Measurements from ENCODE around the gene ZNF18. TPM values are rescaled to one million over a fixed set of nuclear protein-coding genes. Genes with fewer than 3 reads are reported as not detected.
"Not testable (repeated sequence)": the region's sequence is repeated elsewhere in the genome, so short reads cannot be mapped to it uniquely, and the experiment has no call there.

The ZNF18 gene
- total RNA-seq, 3 donors from 2014 or later (not counting 1 experiment from before 2014, with no cell fraction given), result 16.8 to 20.8 (median 17.5) TPM

DNA sequence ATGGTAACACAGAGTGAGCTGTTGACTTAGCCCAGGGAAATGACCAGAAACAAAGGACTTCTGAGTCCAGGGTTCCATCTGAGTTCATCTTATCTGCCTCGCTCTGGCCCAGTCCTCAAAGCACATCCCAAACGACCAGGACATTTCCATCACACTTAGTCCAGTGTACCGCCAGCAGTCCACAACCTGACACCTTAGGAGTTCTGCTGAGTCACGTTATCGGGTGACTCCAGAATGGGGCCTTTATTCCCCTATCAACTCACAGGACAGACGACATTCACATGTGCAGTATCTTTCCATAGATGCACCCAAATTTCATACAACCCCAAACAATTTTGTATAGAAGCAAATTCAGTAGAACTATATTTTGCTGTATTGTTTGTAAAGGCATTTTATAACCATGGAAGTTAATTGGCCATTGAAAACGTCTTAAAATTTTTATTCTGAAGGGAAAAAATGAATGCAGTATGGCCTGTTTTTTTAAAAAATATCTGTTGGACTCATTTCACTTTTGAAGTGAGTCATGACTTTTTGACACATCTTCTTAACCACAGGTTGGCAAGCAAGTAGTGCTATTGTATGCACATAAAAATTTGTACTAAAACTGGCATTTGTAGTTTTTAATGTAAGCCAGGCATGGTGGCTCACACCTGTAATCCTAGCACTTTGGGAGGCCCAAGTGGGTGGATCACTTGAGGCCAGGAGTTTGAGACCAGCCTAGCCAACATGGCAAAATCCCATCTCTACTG, 46.3 kb downstream of the ZNF18 start:
- ATAC-seq, result no peak
- Mint-ChIP-seq H3K4me3 (no peak overlapping the region), H3K4me1 (no peaks in the 10 kb centered on the region), H3K27me3 (ENCODE audit: low read depth in 2 of 2) (no peaks in the 10 kb centered on the region), H3K9me3 (peaks cover 0 to 9% of the 10 kb centered on the region in 2 donors), H3K27ac (no peak overlapping the region), H3K36me3 (peaks cover 13% of the 10 kb centered on the region)
- no peaks in the 10 kb centered on the region for H3K4me1 ChIP-seq (ENCODE audit: control insufficient read depth, insufficient read depth, low read length)
- TF ChIP-seq, protein P1, sequence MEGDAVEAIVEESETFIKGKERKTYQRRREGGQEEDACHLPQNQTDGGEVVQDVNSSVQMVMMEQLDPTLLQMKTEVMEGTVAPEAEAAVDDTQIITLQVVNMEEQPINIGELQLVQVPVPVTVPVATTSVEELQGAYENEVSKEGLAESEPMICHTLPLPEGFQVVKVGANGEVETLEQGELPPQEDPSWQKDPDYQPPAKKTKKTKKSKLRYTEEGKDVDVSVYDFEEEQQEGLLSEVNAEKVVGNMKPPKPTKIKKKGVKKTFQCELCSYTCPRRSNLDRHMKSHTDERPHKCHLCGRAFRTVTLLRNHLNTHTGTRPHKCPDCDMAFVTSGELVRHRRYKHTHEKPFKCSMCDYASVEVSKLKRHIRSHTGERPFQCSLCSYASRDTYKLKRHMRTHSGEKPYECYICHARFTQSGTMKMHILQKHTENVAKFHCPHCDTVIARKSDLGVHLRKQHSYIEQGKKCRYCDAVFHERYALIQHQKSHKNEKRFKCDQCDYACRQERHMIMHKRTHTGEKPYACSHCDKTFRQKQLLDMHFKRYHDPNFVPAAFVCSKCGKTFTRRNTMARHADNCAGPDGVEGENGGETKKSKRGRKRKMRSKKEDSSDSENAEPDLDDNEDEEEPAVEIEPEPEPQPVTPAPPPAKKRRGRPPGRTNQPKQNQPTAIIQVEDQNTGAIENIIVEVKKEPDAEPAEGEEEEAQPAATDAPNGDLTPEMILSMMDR (IDR thresholded peaks at IDR 0.05), result no peak
- H3K9me3 ChIP-seq (ENCODE audit: control insufficient read depth, insufficient read depth, low read length), result peaks cover 8% of the 10 kb centered on the region
- intact Hi-C loops (cut with micrococcal nuclease), result no loop called here
- no peak overlapping the region for H3K4me3 ChIP-seq (ENCODE audit: low read length)
- WGBS (ENCODE audit: insufficient coverage), result 81% methylated on average over 6 of the region's 7 CpGs
- H3K27ac ChIP-seq (ENCODE audit: low read length), result no peak overlapping the region
- no peaks in the 10 kb centered on the region for H3K36me3 ChIP-seq (ENCODE audit: control insufficient read depth, insufficient read depth, low read length)
- DNase-seq, result no peak
- no peaks in the 10 kb centered on the region for H3K27me3 ChIP-seq (ENCODE audit: control insufficient read depth, insufficient read depth, low read length)

DNA sequence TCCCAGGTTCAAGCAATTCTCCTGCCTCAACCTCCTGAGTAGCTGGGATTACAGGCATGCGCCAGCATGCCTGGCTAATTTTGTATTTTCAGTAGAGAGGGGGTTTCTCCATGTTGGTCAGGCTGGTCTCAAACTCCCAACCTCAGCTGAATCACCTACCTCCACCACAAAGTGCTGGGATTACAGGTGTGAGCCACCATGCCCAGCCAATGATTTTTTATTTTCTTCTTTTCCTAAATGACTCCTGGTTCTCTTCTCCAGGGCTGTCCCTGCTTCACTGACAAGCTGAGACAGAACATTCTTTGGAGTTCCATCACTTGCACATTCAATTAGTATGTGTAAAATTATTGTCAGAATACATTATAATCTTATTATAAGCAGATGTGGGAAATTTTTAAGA, 47.7 kb downstream of the ZNF18 start:
- H3K4me3 ChIP-seq (ENCODE audit: low read length); H3K4me1 ChIP-seq (ENCODE audit: control insufficient read depth, insufficient read depth, low read length); H3K9me3 ChIP-seq (ENCODE audit: control insufficient read depth, insufficient read depth, low read length); ATAC-seq; H3K27me3 Mint-ChIP-seq (ENCODE audit: low read depth in 2 of 2); H3K36me3 ChIP-seq (ENCODE audit: control insufficient read depth, insufficient read depth, low read length); H3K27ac Mint-ChIP-seq; intact Hi-C loops (cut with micrococcal nuclease); H3K4me1 Mint-ChIP-seq; H3K9me3 Mint-ChIP-seq; H3K27ac ChIP-seq (ENCODE audit: low read length); H3K27me3 ChIP-seq (ENCODE audit: control insufficient read depth, insufficient read depth, low read length); DNase-seq; H3K4me3 Mint-ChIP-seq: not testable (repeated sequence)
- peaks cover 13% of the 10 kb centered on the region for H3K36me3 Mint-ChIP-seq
- no CpG with 5 or more reads among the region's 1 CpG for WGBS (ENCODE audit: insufficient coverage)

DNA sequence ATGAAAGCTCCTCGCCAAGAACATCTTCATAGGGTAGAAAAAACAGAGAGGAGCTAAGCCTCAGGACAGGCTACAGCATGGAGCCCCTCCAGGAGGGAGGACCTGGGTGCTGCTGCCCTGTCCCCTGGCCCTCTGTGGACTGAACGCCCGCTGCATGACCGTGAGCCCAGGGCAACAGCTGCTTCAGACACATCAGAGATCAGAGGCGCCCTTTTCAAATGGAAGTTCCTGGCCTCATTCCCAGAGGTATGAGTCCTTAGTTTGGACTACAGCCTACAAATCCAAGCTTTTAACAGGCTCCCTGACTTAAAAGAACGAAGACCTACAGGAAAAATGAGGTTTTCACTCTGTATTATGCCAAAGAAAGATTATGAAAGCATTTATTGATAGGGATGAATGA, 48.5 kb downstream of the ZNF18 start:
- no peak for DNase-seq
- no peak for ATAC-seq
- peaks cover 8% of the 10 kb centered on the region for H3K9me3 ChIP-seq (ENCODE audit: control insufficient read depth, insufficient read depth, low read length)
- H3K4me3 Mint-ChIP-seq, result no peak overlapping the region
- H3K27ac Mint-ChIP-seq, result no peak overlapping the region
- H3K4me3 ChIP-seq (ENCODE audit: low read length), result no peak overlapping the region
- H3K4me1 Mint-ChIP-seq, result no peaks in the 10 kb centered on the region
- H3K36me3 Mint-ChIP-seq, result peaks cover 6% of the 10 kb centered on the region
- H3K4me1 ChIP-seq (ENCODE audit: control insufficient read depth, insufficient read depth, low read length), result no peaks in the 10 kb centered on the region
- no peaks in the 10 kb centered on the region for H3K36me3 ChIP-seq (ENCODE audit: control insufficient read depth, insufficient read depth, low read length)
- H3K27me3 Mint-ChIP-seq (ENCODE audit: low read depth in 2 of 2), result no peaks in the 10 kb centered on the region
- TF ChIP-seq, protein P1 (IDR thresholded peaks at IDR 0.05), result no peak
- H3K9me3 Mint-ChIP-seq, result peaks cover 0 to 4% of the 10 kb centered on the region in 2 donors
- 86% methylated on average over 6 of the region's 6 CpGs for WGBS (ENCODE audit: insufficient coverage)
- intact Hi-C loops (cut with micrococcal nuclease), result no loop called here
- H3K27ac ChIP-seq (ENCODE audit: low read length), result no peak overlapping the region
- no peaks in the 10 kb centered on the region for H3K27me3 ChIP-seq (ENCODE audit: control insufficient read depth, insufficient read depth, low read length)

DNA sequence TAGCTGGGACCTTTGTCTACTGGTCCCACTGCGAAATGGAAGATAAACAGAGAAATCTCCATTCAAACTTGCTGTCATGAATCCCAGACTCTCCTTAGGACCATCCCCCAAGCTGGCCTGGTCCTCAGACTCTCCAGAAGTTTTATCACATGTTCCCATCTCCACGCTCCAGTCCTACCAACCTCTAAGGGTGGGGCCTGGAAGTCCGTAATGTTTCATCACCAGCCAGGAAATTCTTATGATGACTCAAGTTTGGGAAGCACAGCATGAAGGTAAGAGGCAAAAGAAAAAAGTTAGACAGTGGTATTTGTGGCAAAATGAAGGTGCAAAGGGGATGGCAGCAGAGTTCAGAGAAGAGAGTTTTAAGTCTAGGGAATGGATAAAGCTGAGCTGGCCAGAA, 52.7 kb downstream of the ZNF18 start:
- H3K27ac ChIP-seq (ENCODE audit: low read length), result no peak overlapping the region
- Mint-ChIP-seq H3K4me1 (no peaks in the 10 kb centered on the region), H3K27ac (no peak overlapping the region), H3K4me3 (no peak overlapping the region), H3K9me3 (no peaks in the 10 kb centered on the region), H3K36me3 (no peaks in the 10 kb centered on the region), H3K27me3 (ENCODE audit: low read depth in 2 of 2) (peaks cover 0 to 1% of the 10 kb centered on the region in 2 donors)
- 72% methylated on average over 3 of the region's 3 CpGs for WGBS (ENCODE audit: insufficient coverage)
- no peak overlapping the region for H3K4me3 ChIP-seq (ENCODE audit: low read length)
- ATAC-seq (no peak), DNase-seq (no peak)
- H3K4me1 ChIP-seq (ENCODE audit: control insufficient read depth, insufficient read depth, low read length), result no peaks in the 10 kb centered on the region
- H3K27me3 ChIP-seq (ENCODE audit: control insufficient read depth, insufficient read depth, low read length), result no peaks in the 10 kb centered on the region
- intact Hi-C loops (cut with micrococcal nuclease), result no loop called here
- H3K9me3 ChIP-seq (ENCODE audit: control insufficient read depth, insufficient read depth, low read length), result no peaks in the 10 kb centered on the region
- TF ChIP-seq, protein P1 (IDR thresholded peaks at IDR 0.05), result no peak
- H3K36me3 ChIP-seq (ENCODE audit: control insufficient read depth, insufficient read depth, low read length), result no peaks in the 10 kb centered on the region

Data from natural killer cell (primary cell).